Epithelial cell of prostate (primary cell): Measurements from ENCODE around the gene GDI1.

ENCODE experiments used
- DNase-seq: peaks from one replicate; pipeline ENCODE4 v3.0.0-alpha.2; 2011; ENCODE audit warnings: low read depth, low spot score
- H3K27ac ChIP-seq: fragments of 450-650 bp; 2 replicates; pipeline ENCODE4 v1.5.1; 2017; ENCODE audit warnings: mild to moderate bottlenecking

Gene GDI1

GRCh38 chrX:154435171-154435733 is 1.7 kb upstream of the GDI1 start:
- no peak for DNase-seq
- no peak overlapping the region for H3K27ac ChIP-seq

GRCh38 chrX:154436374-154436982 is 476 bp upstream of the GDI1 start:
- H3K27ac ChIP-seq: peak overlapping the region; percentile 54
- no peak for DNase-seq

GRCh38 chrX:154437971-154438893 is 1.3 kb downstream of the GDI1 start:
- H3K27ac ChIP-seq: no peak overlapping the region
- no peak for DNase-seq

- H3K27ac ChIP-seq: no peak overlapping the region
- DNase-seq: no peak
Observed at GRCh38 chrX:154439841-154440240, 2.9 kb downstream of the GDI1 start.

GRCh38 chrX:154440623-154441357 is 3.8 kb downstream of the GDI1 start:
- DNase-seq: no peak
- H3K27ac ChIP-seq: no peak overlapping the region

GRCh38 chrX:154441564-154441963 is 4.6 kb downstream of the GDI1 start:
- no peak for DNase-seq
- H3K27ac ChIP-seq: no peak overlapping the region

- no peak overlapping the region for H3K27ac ChIP-seq
- DNase-seq: peak; percentile 2
Observed at GRCh38 chrX:154441984-154442707, 5.2 kb downstream of the GDI1 start.

- peak overlapping the region; percentile 47 for H3K27ac ChIP-seq
- DNase-seq: no peak
Observed at GRCh38 chrX:154443479-154443910, 6.5 kb downstream of the GDI1 start.

GRCh38 chrX:154443992-154444754 is 7.2 kb downstream of the GDI1 start, which contains the start of gene FAM50A:
FAM50A (plus strand) TSS chrX:154444141; CDS start chrX:154444236, 95 bp downstream.
- H3K27ac ChIP-seq: peak within 1 kb of the TSS; percentile 47
- DNase-seq: no peak

- peak overlapping the region; percentile 47 for H3K27ac ChIP-seq
- no peak for DNase-seq
Observed at GRCh38 chrX:154444755-154445246, 7.8 kb downstream of the GDI1 start.

- H3K27ac ChIP-seq: no peak overlapping the region
- no peak for DNase-seq
Observed at GRCh38 chrX:154445776-154446175, 8.8 kb downstream of the GDI1 start.

- no peak overlapping the region for H3K27ac ChIP-seq
- no peak for DNase-seq
Observed at GRCh38 chrX:154446430-154446829, 9.5 kb downstream of the GDI1 start.

GRCh38 chrX:154448484-154448883 is 11.5 kb downstream of the GDI1 start:
- DNase-seq: no peak
- H3K27ac ChIP-seq: no peak overlapping the region

- H3K27ac ChIP-seq: no peak overlapping the region
- DNase-seq: no peak
Observed at GRCh38 chrX:154449618-154450017, 12.7 kb downstream of the GDI1 start.

GRCh38 chrX:154450312-154450711 is 13.4 kb downstream of the GDI1 start:
- no peak for DNase-seq
- no peak overlapping the region for H3K27ac ChIP-seq

- DNase-seq: no peak
Observed at GRCh38 chrX:154452823-154453222, 15.9 kb downstream of the GDI1 start.

GRCh38 chrX:154457491-154458115 is 20.6 kb downstream of the GDI1 start:
- peak; percentile 2 for DNase-seq
- peak overlapping the region; percentile 47 for H3K27ac ChIP-seq

More at GRCh38 chrX:154452823-154453222, 15.9 kb downstream of the GDI1 start:
- H3K27ac ChIP-seq: no peak overlapping the region
